H1 (cell line): ENCODE data around the gene POU2F1. TPM values are rescaled to one million over a fixed set of nuclear protein-coding genes. Genes with fewer than 3 reads are reported as not detected.

Experiments
- CTCF ChIA-PET: fragments of 300-600 bp; sonication (Branson Sonifier 250); formaldehyde crosslinking; loops from one replicate; lab custom pipeline; 2021; ENCODE audit not compliant: partially characterized antibody; lab: Charles Lee
- POLR2A ChIA-PET: fragments of 300-600 bp; sonication (Branson Sonifier 250); formaldehyde crosslinking; loops from one replicate; lab custom pipeline; 2021; ENCODE audit warnings: inconsistent platforms; ENCODE audit not compliant: partially characterized antibody; lab: Charles Lee
- DNase-seq, 2 experiments: peaks; one replicate each; pipeline versions ENCODE4 v3.0.0 to v3.0.0-alpha.2; 2010 to 2022; ENCODE audit warnings: low spot score in 2 of 2, low read depth in 1 of 2, mixed read lengths in 1 of 2
- FAIRE-seq: peaks from 2 replicates; lab custom pipeline; 2011; peaks lifted over from hg19 to GRCh38; lab: Jason Lieb, UNC
- H2AFZ ChIP-seq: 2 replicates; pipeline ENCODE4 v1.8.1; 2012; ENCODE audit warnings: low read length, inconsistent platforms
- H2AK5ac ChIP-seq: 2 replicates; pipeline ENCODE4 v1.6.1; 2013; ENCODE audit warnings: low read depth, low read length
- H2BK120ac ChIP-seq: replicated peaks from 2 replicates; pipeline ENCODE3; 2013; ENCODE audit warnings: low read depth, low read length, inconsistent platforms
- H2BK12ac ChIP-seq: 2 replicates; pipeline ENCODE4 v1.6.1; 2013; ENCODE audit warnings: low read depth, low read length
- H2BK15ac ChIP-seq: 2 replicates; pipeline ENCODE4 v1.6.1; 2013; ENCODE audit warnings: low read length
- H2BK20ac ChIP-seq: 2 replicates; pipeline ENCODE4 v1.6.1; 2013; ENCODE audit warnings: low read length
- H2BK5ac ChIP-seq: 2 replicates; pipeline ENCODE4 v1.6.1; 2013; ENCODE audit warnings: low read depth, low read length
- H3K14ac ChIP-seq: 2 replicates; pipeline ENCODE4 v1.6.1; 2013; ENCODE audit warnings: inconsistent platforms; ENCODE audit not compliant: insufficient read length
- H3K18ac ChIP-seq: 2 replicates; pipeline ENCODE4 v1.6.1; 2013; ENCODE audit warnings: low read length; ENCODE audit errors: extremely low read depth
- H3K23ac ChIP-seq: 2 replicates; pipeline ENCODE4 v1.6.1; 2013; ENCODE audit warnings: inconsistent platforms; ENCODE audit not compliant: insufficient read length
- H3K23me2 ChIP-seq: 2 replicates; pipeline ENCODE4 v1.6.1; 2013; ENCODE audit warnings: low read depth, low read length
- H3K27ac ChIP-seq: 2 replicates; pipeline ENCODE4 v1.6.1; 2011; ENCODE audit warnings: low read depth, low read length, inconsistent platforms
- H3K27me3 ChIP-seq, 4 experiments: replicated peaks in 1 of 4; 1 replicate in 1 of 4; 2 replicates in 3 of 4; pipeline versions ENCODE4 v1.6.1 to v1.8.1; 2011 to 2013; ENCODE audit warnings: low read length in 3 of 4, mild to moderate bottlenecking in 3 of 4, inconsistent platforms in 2 of 4, mixed read lengths in 2 of 4, moderate library complexity in 1 of 4; ENCODE audit not compliant: control insufficient read depth in 3 of 4, insufficient read depth in 3 of 4; ENCODE audit errors: extremely low read depth in 1 of 4
- H3K36me3 ChIP-seq, 4 experiments: 2 replicates each; pipeline versions ENCODE4 v1.6.1 to v1.8.1; 2011 to 2013; ENCODE audit warnings: mild to moderate bottlenecking in 4 of 4, low read length in 3 of 4, moderate library complexity in 2 of 4, control low read depth in 1 of 4, inconsistent platforms in 1 of 4; ENCODE audit not compliant: insufficient read depth in 4 of 4, control insufficient read depth in 2 of 4
- H3K4ac ChIP-seq: replicated peaks from 2 replicates; pipeline ENCODE3; 2013; ENCODE audit warnings: low read length, low read depth, mixed read lengths, inconsistent platforms; ENCODE audit not compliant: insufficient read length
- H3K4me1 ChIP-seq, 4 experiments: replicated peaks in 1 of 4; 1 replicate in 1 of 4; 2 replicates in 3 of 4; pipeline versions ENCODE4 v1.6.1 to v1.8.1; 2011 to 2013; ENCODE audit warnings: low read length in 3 of 4, inconsistent platforms in 2 of 4, mixed read lengths in 1 of 4; ENCODE audit not compliant: insufficient read depth in 4 of 4, control insufficient read depth in 3 of 4
- H3K4me2 ChIP-seq, 2 experiments: 2 replicates each; pipeline versions ENCODE4 v1.6.1 to v1.8.1; 2011 to 2013; ENCODE audit warnings: low read depth in 2 of 2, low read length in 2 of 2, control low read depth in 1 of 2, inconsistent platforms in 1 of 2, mild to moderate bottlenecking in 1 of 2; ENCODE audit not compliant: insufficient read depth in 1 of 2
- H3K4me3 ChIP-seq, 4 experiments: fragments of 200-600, 300-600 bp in 1 of 4; sonication (generic), shearing (Covaris generic), sonication (Bioruptor Twin) in 1 of 4; 2 replicates each; pipeline versions ENCODE4 v1.5.1 to v1.8.1; 2011 to 2016; ENCODE audit warnings: low read length in 4 of 4, low read depth in 3 of 4, control low read depth in 2 of 4, inconsistent platforms in 2 of 4, mild to moderate bottlenecking in 2 of 4, mixed read lengths in 1 of 4, moderate library complexity in 1 of 4; ENCODE audit not compliant: insufficient read depth in 2 of 4; ENCODE audit errors: extremely low read depth in 1 of 4
- H3K56ac ChIP-seq: replicated peaks from 2 replicates; pipeline ENCODE3; 2013; ENCODE audit warnings: low read depth, mild to moderate bottlenecking, mixed read lengths, low read length, inconsistent platforms; ENCODE audit not compliant: insufficient read length
- H3K79me1 ChIP-seq: 2 replicates; pipeline ENCODE4 v1.6.1; 2013; ENCODE audit warnings: low read depth, low read length, control low read depth
- H3K79me2 ChIP-seq, 2 experiments: 2 replicates each; pipeline versions ENCODE4 v1.6.1 to v1.8.1; 2012 to 2013; ENCODE audit warnings: low read length in 2 of 2, mild to moderate bottlenecking in 2 of 2, inconsistent platforms in 1 of 2; ENCODE audit not compliant: insufficient read depth in 2 of 2, control insufficient read depth in 1 of 2
- H3K9ac ChIP-seq, 4 experiments: replicated peaks in 1 of 4; 1 replicate in 1 of 4; 2 replicates in 3 of 4; pipeline versions ENCODE4 v1.6.1 to v1.8.1; 2011 to 2013; ENCODE audit warnings: low read depth in 3 of 4, low read length in 3 of 4, control low read depth in 2 of 4, mild to moderate bottlenecking in 2 of 4, moderate library complexity in 2 of 4, inconsistent platforms in 1 of 4; ENCODE audit errors: extremely low read depth in 1 of 4
- H3K9me3 ChIP-seq, 2 experiments: 2 replicates each; pipeline versions ENCODE4 v1.6.1 to v1.8.1; 2012 to 2013; ENCODE audit warnings: mild to moderate bottlenecking in 2 of 2, moderate library complexity in 2 of 2, control low read depth in 1 of 2, inconsistent platforms in 1 of 2, low read depth in 1 of 2, low read length in 1 of 2, mixed read lengths in 1 of 2; ENCODE audit not compliant: insufficient read depth in 2 of 2
- H4K20me1 ChIP-seq, 2 experiments: replicated peaks in 1 of 2; 2 replicates each; pipeline versions ENCODE3 to v1.8.1; 2011 to 2013; ENCODE audit warnings: inconsistent platforms in 2 of 2, low read length in 2 of 2, mild to moderate bottlenecking in 1 of 2; ENCODE audit not compliant: insufficient read depth in 2 of 2, control insufficient read depth in 1 of 2
- H4K5ac ChIP-seq: 2 replicates; pipeline ENCODE4 v1.6.1; 2013; ENCODE audit warnings: low read length, low read depth, mixed read lengths, inconsistent platforms; ENCODE audit not compliant: insufficient read length
- H4K8ac ChIP-seq: 2 replicates; pipeline ENCODE4 v1.8.0; 2013; ENCODE audit warnings: mild to moderate bottlenecking, moderate library complexity, low read length, inconsistent platforms; ENCODE audit not compliant: insufficient read depth; ENCODE audit errors: extremely low read depth
- H4K91ac ChIP-seq: replicated peaks from 2 replicates; pipeline ENCODE3; 2013; ENCODE audit warnings: low read length, mixed read lengths, inconsistent platforms; ENCODE audit not compliant: insufficient read length
- KDM1A ChIP-seq: fragments of 200-600, 300-600 bp; sonication (generic); IDR thresholded peaks from 2 replicates; pipeline ENCODE4 v1.7.1; 2016; ENCODE audit warnings: mild to moderate bottlenecking, low read length, borderline replicate concordance
- POU5F1 ChIP-seq: IDR thresholded peaks from 2 replicates; pipeline ENCODE4 v1.6.1; 2011; ENCODE audit warnings: low read depth, mild to moderate bottlenecking, low read length, moderate library complexity
- USF2 ChIP-seq: IDR thresholded peaks from 2 replicates; pipeline ENCODE4 v1.6.1; 2011; ENCODE audit warnings: low read length, improper control_type of control experiment
- WGBS, 2 experiments: shearing (Covaris generic) in 1 of 2; methylation state at CpG; one replicate each; pipeline versions ENCODE4 v1.1.6 to v1.1.7; 2013 to 2015; ENCODE audit warnings: low lambda C conversion rate in 2 of 2, mixed read lengths in 2 of 2, inconsistent platforms in 1 of 2, low coverage in 1 of 2, missing lambda C conversion rate in 1 of 2; ENCODE audit not compliant: insufficient replicate concordance in 2 of 2, insufficient coverage in 1 of 2, insufficient read length in 1 of 2; ENCODE audit errors: extremely low coverage in 1 of 2, missing lambda C conversion rate in 1 of 2; 5-methylcytosine and 5-hydroxymethylcytosine counted together
- polyA plus RNA-seq, 7 experiments: library from polyadenylated mRNA; depleted of rRNA in 3 of 7; stranded (reverse) in 5 of 7; unstranded in 2 of 7; fragments of >200 nt in 5 of 7; fragments of 200-250 nt in 2 of 7; gene quantifications; 1 replicate in 5 of 7; 2 replicates in 1 of 7; 4 replicates in 1 of 7; pipeline versions ENCODE4 v1.2.1 to v1.2.3, GENCODE V29; 2011 to 2013; ENCODE audit warnings: missing spikeins in 2 of 7, mixed read lengths in 2 of 7
- total RNA-seq: library from RNA; stranded (reverse); fragmentation: NEBNext Ultra II Directional; extraction: Animal tissue kit (Norgen Biotek cat#: 25700); gene quantifications from 2 replicates; pipeline ENCODE4 v1.2.1, GENCODE V29; 2021

Gene POU2F1
- total and polyA plus RNA-seq, 2 of the 8 experiments (the other 6 are each of a cell fraction or from before 2014, with no cell fraction given), result 37.0 to 57.2 TPM

- Histone ChIP-seq H3K4ac (no peak overlapping the region), H3K18ac (no peak overlapping the region), H3K9ac (no peak overlapping the region), H3K23ac (no peak overlapping the region), H2BK12ac (no peak overlapping the region), H3K79me2 (peaks cover 6 to 97% of the 10 kb centered on the region in 2 experiments; a peak in 3 of 4 replicates), H3K27ac (no peak overlapping the region), H2BK120ac (no peak overlapping the region), H3K79me1 (peaks cover 8% of the 10 kb centered on the region), H3K56ac (no peak overlapping the region), H3K27me3 (no peaks in the 10 kb centered on the region), H3K23me2 (no peaks in the 10 kb centered on the region), H4K8ac (no peak overlapping the region), H3K4me2 (no peak overlapping the region), H3K14ac (no peak overlapping the region), H2AFZ (no peak overlapping the region), H3K4me3 (no peak overlapping the region), H3K4me1 (peaks cover 0 to 2% (median 0%) of the 10 kb centered on the region in 4 experiments; a peak in 2 of 7 replicates), H4K20me1 (peaks cover 0 to 6% of the 10 kb centered on the region in 2 experiments), H2AK5ac (no peak overlapping the region), H2BK20ac (no peak overlapping the region), H4K5ac (no peak overlapping the region), H3K9me3 (no peaks in the 10 kb centered on the region), H4K91ac (no peak overlapping the region), H2BK15ac (no peak overlapping the region), H2BK5ac (no peak overlapping the region), H3K36me3 (no peaks in the 10 kb centered on the region)
- DNase-seq, result no peak
- ChIA-PET CTCF (interaction anchor here (0.6 to 1.6 kb wide), 2 partner anchors 8 to 202 kb away, joined by 3 to 5 read pairs; no protein-coding TSS in a partner anchor), POLR2A (interaction anchor here (1.6 kb wide), 1 partner anchor 69 kb away, joined by 4 read pairs; the partner anchor contains the start of gene POU2F1)
- no peak for TF ChIP-seq POU5F1
- no peak for TF ChIP-seq KDM1A
- no peak for TF ChIP-seq USF2
- no peak for FAIRE-seq
- WGBS, 2 experiments, result 91% methylated on average over 1 of the region's 1 CpG; no CpG with 5 or more reads in 1 of the 2 experiments
These were observed 68.4 kb downstream of the POU2F1 start for GRCh38 chr1:167289075-167289442.
